Transverse colon (tissue), 4 donors: ENCODE results near the gene PCSK6. TPM values are rescaled to one million over a fixed set of nuclear protein-coding genes. Genes with fewer than 3 reads are reported as not detected.

Experiments
- DNase-seq: peaks from one replicate; pipeline ENCODE4 v3.0.0-alpha.2; 2019
- H3K27ac ChIP-seq, 4 donors: fragments of 200-600 bp; sonication (generic); 2 replicates each; pipeline ENCODE4 v1.5.1; 2016 to 2018; ENCODE audit warnings: inconsistent platforms in 4 of 4
- H3K27me3 ChIP-seq: fragments of 200-600 bp; sonication (generic); 2 replicates; pipeline ENCODE4 v1.5.1; 2017; ENCODE audit warnings: inconsistent platforms
- H3K36me3 ChIP-seq, 4 donors: fragments of 200-600 bp; sonication (generic); 2 replicates each; pipeline ENCODE4 v1.5.1; 2017 to 2019; ENCODE audit warnings: inconsistent platforms in 4 of 4
- H3K4me1 ChIP-seq, 4 donors: fragments of 200-600 bp; sonication (generic); 2 replicates each; pipeline ENCODE4 v1.5.1; 2017 to 2020; ENCODE audit warnings: inconsistent platforms in 4 of 4
- H3K4me3 ChIP-seq, 4 donors: fragments of 200-600 bp; sonication (generic); 1 replicate in 1 of 4; 2 replicates in 3 of 4; pipeline versions ENCODE4 v1.5.1 to v1.6.1; 2017 to 2019; ENCODE audit warnings: inconsistent platforms in 4 of 4
- H3K9me3 ChIP-seq, 2 donors: fragments of 200-600 bp; sonication (generic); 2 replicates each; pipeline ENCODE4 v1.5.1; 2017 to 2019; ENCODE audit warnings: inconsistent platforms in 2 of 2
- EP300 ChIP-seq: sonication (generic); formaldehyde crosslinking; IDR thresholded peaks from one replicate; pipeline ENCODE4 v1.6.1; 2017; ENCODE audit warnings: antibody characterized with exemption, low read depth
- POLR2A ChIP-seq: fragments of 450-650 bp; IDR thresholded peaks from one replicate; pipeline ENCODE4 v1.6.1; 2016; ENCODE audit warnings: antibody characterized with exemption, mild to moderate bottlenecking, moderate library complexity
- POLR2AphosphoS5 ChIP-seq, 3 donors: sonication (generic); formaldehyde crosslinking; IDR thresholded peaks; one replicate each; pipeline ENCODE4 v1.6.1; 2016; ENCODE audit warnings: antibody characterized with exemption in 3 of 3
- WGBS, 2 donors: methylation state at CpG; one replicate each; pipeline ENCODE4 v1.1.5; 2018; ENCODE audit warnings: low coverage in 1 of 2; 5-methylcytosine and 5-hydroxymethylcytosine counted together
- in situ Hi-C, 4 donors: fragments of 200-750 bp; cut with MboI; loops; one replicate each; pipeline versions ENCODE4 v1.15.0 to v1.15.1; 2017; ENCODE audit warnings: low sequenced_read_pairs in 3 of 4, low pct_ligation_motif_present in 1 of 4, low pct_unique_long_range_greater_than_20kb in 1 of 4
- intact Hi-C: fragments of 100-400 bp; cut with DNase I; formaldehyde crosslinking; loops from one replicate; pipeline ENCODE4 v1.15.1; 2023; ENCODE audit warnings: low total_unique reads
- total RNA-seq, 4 donors: library from RNA; depleted of rRNA; stranded (reverse); fragments of >200 nt; gene quantifications; one replicate each; pipeline ENCODE4 v1.1.0, GENCODE V29; 2016
- TF ChIP-seq, protein P1 (sequence below), 5 experiments: fragments of 200-600 bp in 3 of 5; fragments of 450-650 bp in 2 of 5; sonication (generic) in 3 of 5; IDR thresholded peaks; 1 replicate in 2 of 5; 2 replicates in 3 of 5; pipeline ENCODE4 v1.5.1; 2016 to 2017; ENCODE audit warnings: antibody characterized with exemption in 5 of 5, inconsistent platforms in 3 of 5, mild to moderate bottlenecking in 2 of 5, moderate library complexity in 1 of 5

The PCSK6 gene
- total RNA-seq, 4 donors from 2014 or later, result 20.3 to 119 (median 49.7) TPM

DNA sequence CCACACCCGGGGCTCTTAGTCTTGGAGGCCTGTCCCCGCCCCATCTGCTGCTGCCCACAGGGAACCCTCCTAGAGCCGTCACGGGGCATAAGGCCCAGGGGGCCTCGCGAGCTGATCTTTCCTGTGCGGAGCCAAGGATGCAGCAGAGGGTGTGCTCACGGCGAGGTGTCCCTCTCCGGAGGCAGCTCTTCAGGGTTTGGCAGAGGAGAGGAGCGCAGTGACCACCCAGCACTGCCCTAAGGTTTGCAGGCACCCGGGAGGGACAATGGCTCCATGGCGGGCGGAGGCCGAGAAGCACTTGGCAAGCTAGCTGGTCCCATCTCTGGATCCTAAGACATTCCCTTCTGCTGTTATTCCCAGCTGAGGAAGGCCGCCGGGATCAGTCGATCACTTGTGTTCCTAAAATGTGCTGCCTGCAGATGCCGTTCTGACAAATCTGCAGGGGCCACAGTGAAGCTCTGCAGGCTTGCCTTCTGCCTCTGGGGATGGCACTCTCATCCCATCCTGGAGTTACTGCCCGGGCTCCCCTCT is 47.4 kb upstream of the PCSK6 start:
- no peaks in the 10 kb centered on the region for H3K27me3 ChIP-seq
- DNase-seq, result no peak
- in situ Hi-C loops (no loop called here), intact Hi-C loops (no loop called here)
- H3K4me1 ChIP-seq, result no peaks in the 10 kb centered on the region
- no peak overlapping the region for H3K27ac ChIP-seq
- H3K36me3 ChIP-seq, result no peaks in the 10 kb centered on the region
- no peak for TF ChIP-seq EP300
- no peak for TF ChIP-seq POLR2A
- TF ChIP-seq, protein P1, sequence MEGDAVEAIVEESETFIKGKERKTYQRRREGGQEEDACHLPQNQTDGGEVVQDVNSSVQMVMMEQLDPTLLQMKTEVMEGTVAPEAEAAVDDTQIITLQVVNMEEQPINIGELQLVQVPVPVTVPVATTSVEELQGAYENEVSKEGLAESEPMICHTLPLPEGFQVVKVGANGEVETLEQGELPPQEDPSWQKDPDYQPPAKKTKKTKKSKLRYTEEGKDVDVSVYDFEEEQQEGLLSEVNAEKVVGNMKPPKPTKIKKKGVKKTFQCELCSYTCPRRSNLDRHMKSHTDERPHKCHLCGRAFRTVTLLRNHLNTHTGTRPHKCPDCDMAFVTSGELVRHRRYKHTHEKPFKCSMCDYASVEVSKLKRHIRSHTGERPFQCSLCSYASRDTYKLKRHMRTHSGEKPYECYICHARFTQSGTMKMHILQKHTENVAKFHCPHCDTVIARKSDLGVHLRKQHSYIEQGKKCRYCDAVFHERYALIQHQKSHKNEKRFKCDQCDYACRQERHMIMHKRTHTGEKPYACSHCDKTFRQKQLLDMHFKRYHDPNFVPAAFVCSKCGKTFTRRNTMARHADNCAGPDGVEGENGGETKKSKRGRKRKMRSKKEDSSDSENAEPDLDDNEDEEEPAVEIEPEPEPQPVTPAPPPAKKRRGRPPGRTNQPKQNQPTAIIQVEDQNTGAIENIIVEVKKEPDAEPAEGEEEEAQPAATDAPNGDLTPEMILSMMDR (IDR thresholded peaks at IDR 0.05), result no peak
- TF ChIP-seq POLR2AphosphoS5 (IDR thresholded peaks at IDR 0.05), result no peak
- H3K9me3 ChIP-seq, result no peaks in the 10 kb centered on the region
- H3K4me3 ChIP-seq, result no peak overlapping the region
- 83 to 85% methylated on average over 1 to 18 of the region's 20 CpGs for WGBS, 2 donors

DNA sequence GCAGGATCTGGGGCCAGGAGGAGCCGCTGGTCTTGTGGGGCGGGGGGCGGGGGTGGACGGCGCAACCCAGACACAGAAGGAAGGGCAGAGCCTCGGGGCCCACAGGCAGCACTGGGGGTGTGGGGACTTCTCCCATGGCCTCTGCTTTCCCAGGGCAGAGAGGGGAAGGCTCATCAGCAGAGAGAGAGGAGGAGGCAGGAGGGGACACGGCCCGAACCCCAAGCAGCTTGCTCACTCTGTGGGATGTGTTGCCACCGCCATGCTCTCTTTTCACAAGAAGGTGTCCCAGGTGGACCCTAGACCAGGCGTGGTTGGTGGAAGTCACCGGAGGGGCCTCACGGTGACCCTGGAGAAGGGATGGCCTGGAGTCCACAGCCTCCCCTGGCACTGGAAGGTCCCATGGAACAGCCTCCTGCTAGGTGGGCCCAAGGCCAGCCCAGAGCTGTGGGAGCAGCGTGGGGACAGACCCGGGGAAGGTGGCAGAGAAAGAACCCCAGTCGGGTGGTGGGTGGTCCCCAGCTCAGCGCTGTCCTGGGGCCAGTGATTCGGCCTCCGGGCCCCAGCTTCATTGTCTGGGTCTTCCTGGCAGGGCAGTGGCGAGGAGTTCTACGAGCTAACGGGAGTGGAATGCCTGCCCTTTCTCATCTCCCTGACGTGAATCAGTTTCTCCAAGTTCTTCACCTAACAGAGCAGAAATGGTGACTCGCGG is 46.8 kb upstream of the PCSK6 start:
- WGBS, 2 donors, result 92 to 100% methylated on average over 1 to 24 of the region's 24 CpGs
- no peak for DNase-seq
- in situ Hi-C loops, result no loop called here

DNA sequence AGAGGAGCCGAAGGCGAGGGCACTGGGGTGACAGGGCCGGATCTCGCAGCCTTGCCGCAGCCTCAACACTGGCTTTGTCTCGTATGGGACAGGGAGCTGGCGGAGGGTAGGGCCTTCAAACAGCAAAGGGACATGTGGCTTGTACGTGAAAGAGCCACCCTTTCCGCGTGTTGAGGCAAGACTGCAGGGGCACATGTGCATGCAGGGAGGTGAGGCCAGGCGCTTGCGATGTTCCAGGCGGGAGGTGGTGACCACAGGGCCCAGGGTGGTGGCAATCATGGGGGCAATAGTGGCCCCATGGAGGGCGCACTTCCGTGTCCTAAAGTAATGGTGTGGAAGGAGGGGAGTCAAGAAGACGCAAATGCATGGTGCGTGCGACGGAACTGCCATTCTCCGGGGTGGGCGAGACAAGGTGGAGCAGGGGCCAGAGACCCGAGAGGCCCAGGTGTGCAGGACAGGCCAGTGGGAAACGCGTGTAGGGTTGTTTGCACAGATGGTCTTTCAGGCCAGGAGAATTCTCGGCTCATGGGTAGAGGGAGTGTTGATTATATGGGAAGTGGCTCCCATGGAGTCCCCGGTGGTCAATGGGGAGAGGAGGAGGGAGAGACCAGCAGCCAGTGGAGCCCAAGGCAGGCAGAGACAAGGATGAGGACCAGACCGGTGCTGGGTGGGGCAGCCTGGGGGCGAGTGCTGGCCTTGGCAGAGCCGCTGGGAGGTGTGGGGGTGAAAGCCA is 45.8 kb upstream of the PCSK6 start:
- H3K4me1 ChIP-seq, result no peaks in the 10 kb centered on the region
- H3K9me3 ChIP-seq, result no peaks in the 10 kb centered on the region
- H3K27ac ChIP-seq, result no peak overlapping the region
- H3K4me3 ChIP-seq, result no peak overlapping the region
- DNase-seq, result no peak
- H3K36me3 ChIP-seq, result no peaks in the 10 kb centered on the region
- no peaks in the 10 kb centered on the region for H3K27me3 ChIP-seq
- in situ Hi-C loops (no loop called here), intact Hi-C loops (no loop called here)
- TF ChIP-seq POLR2A, result no peak
- TF ChIP-seq EP300, result no peak
- TF ChIP-seq, protein P1 (IDR thresholded peaks at IDR 0.05), result no peak
- TF ChIP-seq POLR2AphosphoS5 (IDR thresholded peaks at IDR 0.05), result no peak
- 88 to 89% methylated on average over 20 to 28 of the region's 29 CpGs for WGBS, 2 donors

More for the DNA sequence above, 46.8 kb upstream of the PCSK6 start:
- H3K4me3 ChIP-seq, result no peak overlapping the region
- H3K27ac ChIP-seq, result no peak overlapping the region
- no peak for TF ChIP-seq POLR2A
- TF ChIP-seq EP300, result no peak
- TF ChIP-seq, protein P1 (IDR thresholded peaks at IDR 0.05), result no peak
- TF ChIP-seq POLR2AphosphoS5 (IDR thresholded peaks at IDR 0.05), result no peak
- intact Hi-C loops, result no loop called here
- H3K27me3 ChIP-seq, result no peaks in the 10 kb centered on the region
- H3K9me3 ChIP-seq, result no peaks in the 10 kb centered on the region
- no peaks in the 10 kb centered on the region for H3K4me1 ChIP-seq
- H3K36me3 ChIP-seq, result no peaks in the 10 kb centered on the region

DNA sequence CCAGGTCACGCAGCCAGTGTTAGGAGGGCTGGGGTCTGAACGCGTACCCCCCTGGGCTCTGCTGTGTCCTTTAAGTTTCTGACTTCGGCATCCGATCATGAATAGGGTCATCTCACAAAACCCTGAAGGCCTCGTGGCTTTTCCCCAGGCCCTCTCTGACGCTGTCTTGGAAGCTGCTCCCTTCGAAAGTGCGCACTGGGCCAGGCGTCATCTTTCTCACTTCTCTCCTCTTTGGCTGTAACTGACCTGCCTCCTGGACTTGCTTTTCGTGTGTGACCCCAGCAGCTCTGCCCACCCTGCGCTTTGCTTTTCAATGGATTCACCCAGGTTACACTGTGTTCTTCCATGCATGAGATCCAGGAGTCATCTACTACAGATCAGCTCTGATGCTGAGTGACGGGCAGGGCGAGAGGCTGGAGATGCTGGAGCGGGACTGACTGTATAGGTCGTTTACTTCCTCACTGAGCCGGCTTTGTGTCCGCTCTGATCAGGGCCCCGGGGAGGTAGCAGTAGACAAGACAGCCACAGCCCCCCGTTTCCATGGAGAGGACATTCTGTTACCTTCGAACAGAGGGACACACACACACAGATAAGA is 45.0 kb upstream of the PCSK6 start:
- H3K4me3 ChIP-seq, result no peak overlapping the region
- DNase-seq, result no peak
- 90 to 93% methylated on average over 3 to 21 of the region's 21 CpGs for WGBS, 2 donors
- H3K4me1 ChIP-seq, result peaks cover 0 to 4% (median 0%) of the 10 kb centered on the region in 4 donors
- in situ Hi-C loops (no loop called here), intact Hi-C loops (no loop called here)
- H3K9me3 ChIP-seq, result no peaks in the 10 kb centered on the region
- H3K36me3 ChIP-seq, result no peaks in the 10 kb centered on the region
- no peaks in the 10 kb centered on the region for H3K27me3 ChIP-seq
- TF ChIP-seq POLR2A (no peak), EP300 (no peak), POLR2AphosphoS5 (IDR thresholded peaks at IDR 0.05) (no peak)
- TF ChIP-seq, protein P1 (IDR thresholded peaks at IDR 0.05), result no peak
- no peak overlapping the region for H3K27ac ChIP-seq
